HepG2 (cell line): ENCODE results near the gene OSBPL2. TPM values are rescaled to one million over a fixed set of nuclear protein-coding genes. Genes with fewer than 3 reads are reported as not detected.

Experiments used
- DNMT1 ChIP-seq: sonication (generic); formaldehyde crosslinking; IDR thresholded peaks from 2 replicates; pipeline ENCODE4 v1.5.1; 2020; ENCODE audit warnings: mild to moderate bottlenecking, missing genetic modification reagents
- KLF13 ChIP-seq: sonication (generic); formaldehyde crosslinking; IDR thresholded peaks from 2 replicates; pipeline ENCODE4 v1.4.0; 2020; ENCODE audit warnings: mild to moderate bottlenecking, missing genetic modification reagents
- PAF1 ChIP-seq: IDR thresholded peaks from 2 replicates; pipeline ENCODE4 v1.6.1; 2016; ENCODE audit warnings: missing genetic modification reagents, missing compliant biosample characterization
- POLR2A ChIP-seq, 2 experiments: IDR thresholded peaks; 2 replicates each; pipeline ENCODE4 v1.6.1; 2011; ENCODE audit warnings: low read depth in 2 of 2, low read length in 2 of 2, mild to moderate bottlenecking in 1 of 2, moderate library complexity in 1 of 2; ENCODE audit not compliant: insufficient read depth in 1 of 2
- RBFOX2 ChIP-seq: fragments of 200-400 bp; formaldehyde crosslinking; IDR thresholded peaks from 2 replicates; pipeline ENCODE4 v1.6.1; 2017; ENCODE audit warnings: low read depth, mild to moderate bottlenecking, low read length
- SIX1 ChIP-seq: sonication (generic); formaldehyde crosslinking; IDR thresholded peaks from 2 replicates; pipeline ENCODE4 v1.4.0; 2020; ENCODE audit warnings: missing genetic modification reagents, borderline replicate concordance
- TARDBP ChIP-seq: sonication (generic); formaldehyde crosslinking; IDR thresholded peaks from 2 replicates; pipeline ENCODE4 v1.8.0; 2022; ENCODE audit warnings: mild to moderate bottlenecking, missing genetic modification reagents
- TERF1 ChIP-seq: sonication (generic); formaldehyde crosslinking; IDR thresholded peaks from 2 replicates; pipeline ENCODE4 v1.8.0; 2022; ENCODE audit warnings: mild to moderate bottlenecking, missing genetic modification reagents, moderate library complexity
- U2AF2 ChIP-seq: fragments of 200-400 bp; formaldehyde crosslinking; IDR thresholded peaks from 2 replicates; pipeline ENCODE4 v1.6.1; 2017; ENCODE audit warnings: low read depth, mild to moderate bottlenecking, low read length
- ZMAT3 ChIP-seq: sonication (generic); formaldehyde crosslinking; conservative IDR thresholded peaks from 2 replicates; pipeline ENCODE4 v1.7.0; 2021; ENCODE audit warnings: missing genetic modification reagents
- ZNF337 ChIP-seq: sonication (generic); formaldehyde crosslinking; IDR thresholded peaks from 2 replicates; pipeline ENCODE4 v1.5.1; 2020; ENCODE audit warnings: missing genetic modification reagents, low read depth, mild to moderate bottlenecking, borderline replicate concordance
- ZNF446 ChIP-seq: sonication (generic); formaldehyde crosslinking; IDR thresholded peaks from 2 replicates; pipeline ENCODE4 v1.5.0; 2020; ENCODE audit warnings: mild to moderate bottlenecking, missing genetic modification reagents
- ZNF558 ChIP-seq: sonication (generic); formaldehyde crosslinking; IDR thresholded peaks from 2 replicates; pipeline ENCODE4 v1.9.0; 2022; ENCODE audit warnings: mild to moderate bottlenecking, missing genetic modification reagents, borderline replicate concordance
- ZNF616 ChIP-seq: sonication (generic); formaldehyde crosslinking; IDR thresholded peaks from 2 replicates; pipeline ENCODE4 v1.5.0; 2020; ENCODE audit warnings: low read depth, mild to moderate bottlenecking, missing genetic modification reagents
- ZNF737 ChIP-seq: sonication (generic); formaldehyde crosslinking; IDR thresholded peaks from 2 replicates; pipeline ENCODE4 v1.5.0; 2020; ENCODE audit warnings: missing genetic modification reagents, mild to moderate bottlenecking, borderline replicate concordance
- ZNF800 ChIP-seq: sonication (generic); formaldehyde crosslinking; IDR thresholded peaks from 2 replicates; pipeline ENCODE4 v1.4.0; 2020; ENCODE audit warnings: missing genetic modification reagents
- polyA plus RNA-seq, 8 experiments: library from polyadenylated mRNA; depleted of rRNA in 3 of 8; stranded (reverse) in 7 of 8; unstranded in 1 of 8; fragments of >200 nt; fragmentation: Illumina TruSeq in 4 of 8; extraction: Trizol in 4 of 8; gene quantifications; 2 replicates each; pipeline versions ENCODE4 v1.2.1 to v1.2.3, GENCODE V29; 2011 to 2016; ENCODE audit warnings: low read depth in 4 of 8, missing spikeins in 1 of 8, mixed read lengths in 1 of 8; ENCODE audit not compliant: insufficient read depth in 1 of 8
- total RNA-seq, 5 experiments: library from RNA; depleted of rRNA; stranded (reverse); fragments of >200 nt; fragmentation: Illumina TruSeq; extraction: Trizol; gene quantifications; 2 replicates each; pipeline ENCODE4 v1.2.3, GENCODE V29; 2016; ENCODE audit warnings: low read depth in 1 of 5
- TF ChIP-seq, protein P1 (sequence below): sonication (generic); formaldehyde crosslinking; IDR thresholded peaks from 2 replicates; pipeline ENCODE4 v1.4.0; 2020; ENCODE audit warnings: mild to moderate bottlenecking, missing genetic modification reagents
- TF ChIP-seq, protein P2 (sequence below): sonication (generic); formaldehyde crosslinking; IDR thresholded peaks from 2 replicates; pipeline ENCODE4 v1.4.0; 2020; ENCODE audit warnings: missing genetic modification reagents
- TF ChIP-seq, protein P3 (sequence below): sonication (generic); formaldehyde crosslinking; IDR thresholded peaks from 2 replicates; pipeline ENCODE4 v1.8.0; 2023; ENCODE audit warnings: mild to moderate bottlenecking, missing genetic modification reagents

Gene OSBPL2
- total and polyA plus RNA-seq, 2 of the 13 experiments (the other 11 are each of a cell fraction or from before 2014, with no cell fraction given): 18.5 to 37.4 TPM

DNA sequence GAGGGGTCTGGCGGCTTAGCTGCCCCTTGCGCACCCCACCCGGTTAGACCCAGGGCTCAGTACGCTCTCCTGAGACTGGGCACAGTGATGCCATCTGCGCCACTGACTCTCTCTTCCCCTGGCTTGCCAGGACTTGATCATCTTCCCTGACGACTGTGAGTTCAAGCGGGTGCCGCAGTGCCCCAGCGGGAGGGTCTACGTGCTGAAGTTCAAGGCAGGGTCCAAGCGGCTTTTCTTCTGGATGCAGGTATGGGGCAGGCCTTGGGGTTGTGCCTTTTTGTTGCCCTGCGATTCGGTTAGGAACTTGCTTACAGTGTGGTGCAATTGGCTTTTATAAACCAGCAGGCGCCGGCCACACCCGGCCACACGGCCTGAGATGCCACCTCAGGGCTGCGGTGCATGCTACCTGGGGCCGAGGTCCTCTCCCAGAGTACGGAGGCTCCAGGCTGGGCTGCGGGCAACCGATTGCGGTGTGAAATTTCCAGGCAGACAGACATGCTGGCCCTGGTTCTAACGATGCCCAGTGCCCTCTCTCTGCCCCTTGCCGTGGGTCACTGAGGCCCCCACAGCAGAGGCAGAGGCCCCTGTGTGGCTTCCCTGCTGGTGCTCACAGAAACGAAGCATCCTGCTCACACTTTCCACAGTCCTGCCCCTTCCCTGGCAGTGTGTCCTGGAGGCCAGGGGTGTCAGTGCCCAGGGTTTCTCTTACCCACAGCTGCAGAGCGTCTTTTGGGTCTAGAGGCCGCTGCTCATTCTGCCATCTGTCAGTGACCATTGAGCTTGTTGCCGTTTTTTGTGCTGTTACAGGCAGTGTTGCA lies 66.2 kb downstream of the OSBPL2 start (continued):
- TF ChIP-seq U2AF2: no peak
- 0 out of 2 replicates have a peak, but pooled peaks have one; percentile 44 for TF ChIP-seq ZNF737 (CRISPR knock-in tag)
- no peak for TF ChIP-seq ZNF800 (CRISPR knock-in tag)
- TF ChIP-seq SIX1 (CRISPR knock-in tag): 0 out of 2 replicates have a peak, but pooled peaks have one; percentile 5
- TF ChIP-seq, protein P1, sequence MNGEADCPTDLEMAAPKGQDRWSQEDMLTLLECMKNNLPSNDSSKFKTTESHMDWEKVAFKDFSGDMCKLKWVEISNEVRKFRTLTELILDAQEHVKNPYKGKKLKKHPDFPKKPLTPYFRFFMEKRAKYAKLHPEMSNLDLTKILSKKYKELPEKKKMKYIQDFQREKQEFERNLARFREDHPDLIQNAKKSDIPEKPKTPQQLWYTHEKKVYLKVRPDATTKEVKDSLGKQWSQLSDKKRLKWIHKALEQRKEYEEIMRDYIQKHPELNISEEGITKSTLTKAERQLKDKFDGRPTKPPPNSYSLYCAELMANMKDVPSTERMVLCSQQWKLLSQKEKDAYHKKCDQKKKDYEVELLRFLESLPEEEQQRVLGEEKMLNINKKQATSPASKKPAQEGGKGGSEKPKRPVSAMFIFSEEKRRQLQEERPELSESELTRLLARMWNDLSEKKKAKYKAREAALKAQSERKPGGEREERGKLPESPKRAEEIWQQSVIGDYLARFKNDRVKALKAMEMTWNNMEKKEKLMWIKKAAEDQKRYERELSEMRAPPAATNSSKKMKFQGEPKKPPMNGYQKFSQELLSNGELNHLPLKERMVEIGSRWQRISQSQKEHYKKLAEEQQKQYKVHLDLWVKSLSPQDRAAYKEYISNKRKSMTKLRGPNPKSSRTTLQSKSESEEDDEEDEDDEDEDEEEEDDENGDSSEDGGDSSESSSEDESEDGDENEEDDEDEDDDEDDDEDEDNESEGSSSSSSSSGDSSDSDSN (CRISPR knock-in tag): 0 out of 2 replicates have a peak, but pooled peaks have one; percentile 44
- TF ChIP-seq KLF13: peak; percentile 47; the same call in 1 of the 2 replicates
- 0 out of 2 replicates have a peak, but pooled peaks have one; percentile 71 for TF ChIP-seq ZMAT3
- 0 out of 2 replicates have a peak, but pooled peaks have one; percentile 4 for TF ChIP-seq ZNF446 (CRISPR knock-in tag)
- TF ChIP-seq, protein P2, sequence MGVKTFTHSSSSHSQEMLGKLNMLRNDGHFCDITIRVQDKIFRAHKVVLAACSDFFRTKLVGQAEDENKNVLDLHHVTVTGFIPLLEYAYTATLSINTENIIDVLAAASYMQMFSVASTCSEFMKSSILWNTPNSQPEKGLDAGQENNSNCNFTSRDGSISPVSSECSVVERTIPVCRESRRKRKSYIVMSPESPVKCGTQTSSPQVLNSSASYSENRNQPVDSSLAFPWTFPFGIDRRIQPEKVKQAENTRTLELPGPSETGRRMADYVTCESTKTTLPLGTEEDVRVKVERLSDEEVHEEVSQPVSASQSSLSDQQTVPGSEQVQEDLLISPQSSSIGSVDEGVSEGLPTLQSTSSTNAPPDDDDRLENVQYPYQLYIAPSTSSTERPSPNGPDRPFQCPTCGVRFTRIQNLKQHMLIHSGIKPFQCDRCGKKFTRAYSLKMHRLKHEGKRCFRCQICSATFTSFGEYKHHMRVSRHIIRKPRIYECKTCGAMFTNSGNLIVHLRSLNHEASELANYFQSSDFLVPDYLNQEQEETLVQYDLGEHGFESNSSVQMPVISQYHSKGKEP (CRISPR knock-in tag): no peak
- peak; percentile 1; the same call in 1 of the 2 replicates for TF ChIP-seq RBFOX2
- peak; percentile 10; the same call in 1 of the 2 replicates for TF ChIP-seq DNMT1 (CRISPR knock-in tag)
- no peak; the same call in 1 of the 2 replicates for TF ChIP-seq PAF1 (CRISPR knock-in tag)
- TF ChIP-seq ZNF616 (CRISPR knock-in tag): no peak
- TF ChIP-seq ZNF337 (CRISPR knock-in tag): no peak
- TF ChIP-seq TERF1 (CRISPR knock-in tag): no peak
- no peak for TF ChIP-seq ZNF558 (CRISPR knock-in tag)
- peak; percentile 19; the same call in 1 of the 2 replicates for TF ChIP-seq TARDBP (CRISPR knock-in tag)
- TF ChIP-seq, protein P3, sequence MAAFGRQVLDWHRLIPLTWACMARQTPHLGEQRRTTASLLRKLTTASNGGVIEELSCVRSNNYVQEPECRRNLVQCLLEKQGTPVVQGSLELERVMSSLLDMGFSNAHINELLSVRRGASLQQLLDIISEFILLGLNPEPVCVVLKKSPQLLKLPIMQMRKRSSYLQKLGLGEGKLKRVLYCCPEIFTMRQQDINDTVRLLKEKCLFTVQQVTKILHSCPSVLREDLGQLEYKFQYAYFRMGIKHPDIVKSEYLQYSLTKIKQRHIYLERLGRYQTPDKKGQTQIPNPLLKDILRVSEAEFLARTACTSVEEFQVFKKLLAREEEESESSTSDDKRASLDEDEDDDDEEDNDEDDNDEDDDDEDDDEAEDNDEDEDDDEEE (CRISPR knock-in tag): peak; percentile 66
- peak; percentile 16 to 32; a peak in 2 of 4 replicates for TF ChIP-seq POLR2A (IDR thresholded peaks at IDR 0.05; ENCODE audit: insufficient read depth in 1 of 2, low read depth in 2 of 2, low read length in 2 of 2)
